Stimulated activated CD8-positive, alpha-beta memory T cell treated with anti-CD3 and anti-CD28 coated beads, Interleukin-2, amount 100 ng/mL, for 1 hour (primary cell): ENCODE data around the gene GABRP.
"Not testable (repeated sequence)": the region's sequence is repeated elsewhere in the genome, so short reads cannot be mapped to it uniquely, and the experiment has no call there.

Source experiments
- DNase-seq, 2 donors: peaks; one replicate each; pipeline ENCODE4 v3.0.0-alpha.2; 2020; ENCODE audit warnings: low read depth in 2 of 2

The GABRP gene

DNA sequence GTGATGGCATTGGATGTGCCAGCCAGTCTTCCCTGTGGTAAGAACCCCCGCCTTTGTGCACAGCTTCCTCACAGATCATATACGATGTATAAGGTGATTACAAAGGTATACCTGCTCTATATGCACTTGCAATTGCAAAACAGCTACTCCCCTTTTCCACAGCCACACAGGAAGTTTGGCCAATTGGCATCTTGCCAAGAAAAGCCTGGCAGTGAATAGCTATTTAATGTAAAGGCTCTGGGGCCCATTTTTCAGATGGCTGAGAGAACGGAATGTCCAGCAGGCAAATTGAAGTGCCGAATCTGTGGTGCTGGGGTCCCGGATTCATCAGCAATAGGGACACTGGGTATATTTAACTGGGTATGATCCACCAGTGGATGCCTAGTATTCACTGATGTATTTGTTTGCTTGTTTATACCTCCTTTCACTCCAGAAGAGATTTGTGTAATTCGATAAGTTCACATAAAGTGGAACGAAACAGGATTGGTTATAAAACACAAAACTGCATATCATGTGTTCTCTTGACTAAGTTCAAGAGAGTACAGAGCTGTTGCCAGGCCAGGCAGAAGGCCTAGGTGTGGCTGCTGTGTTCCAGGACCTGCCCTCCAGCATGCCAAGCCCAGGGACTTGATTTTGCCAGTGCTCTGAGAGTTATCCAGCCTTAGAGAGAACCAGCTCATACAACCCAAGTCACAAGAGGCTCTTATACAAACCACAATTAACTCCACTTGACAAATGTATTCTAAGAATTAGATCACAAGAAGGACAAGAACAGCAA lies 27.7 kb upstream of the GABRP start:
- DNase-seq: no peak

DNA sequence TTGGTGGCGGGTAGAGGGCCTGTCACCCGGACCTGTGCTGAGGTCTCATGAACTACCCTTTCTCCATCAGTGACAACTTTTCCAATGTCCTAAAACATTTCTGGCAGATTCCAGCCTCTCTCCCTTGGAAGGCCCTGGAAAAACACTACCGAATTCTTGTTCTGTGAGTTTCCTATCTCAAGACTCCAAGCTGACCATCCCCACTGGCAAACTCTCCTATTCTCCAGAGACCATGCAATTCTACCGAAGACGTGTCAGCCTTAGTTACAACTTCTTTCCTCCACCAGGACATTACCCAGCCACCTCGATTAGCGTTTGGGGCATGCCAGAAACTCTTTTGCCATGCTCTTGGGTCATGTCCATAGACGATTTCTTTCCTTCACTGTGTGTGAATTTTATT lies 26.8 kb upstream of the GABRP start:
- DNase-seq: no peak

DNA sequence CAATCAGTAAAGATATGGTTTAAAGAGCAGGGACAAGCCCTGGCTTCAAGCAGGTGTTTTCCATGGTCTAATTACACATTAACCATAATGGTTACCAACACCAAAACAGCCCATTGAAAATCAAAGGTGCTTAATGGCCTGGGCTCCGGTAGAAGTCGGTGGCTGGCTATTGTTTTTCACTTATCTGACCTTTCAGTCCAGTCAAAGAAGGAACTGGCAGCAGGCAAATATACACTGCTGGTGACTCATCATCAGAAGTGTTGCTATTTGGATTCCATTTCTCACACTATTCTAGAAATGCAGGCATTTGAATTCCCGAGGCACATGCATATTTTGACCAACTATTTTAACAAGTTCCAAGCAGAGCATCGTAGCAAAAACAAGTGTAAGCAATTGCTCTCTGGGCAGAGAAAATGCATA lies 26.3 kb upstream of the GABRP start:
- DNase-seq: no peak

DNA sequence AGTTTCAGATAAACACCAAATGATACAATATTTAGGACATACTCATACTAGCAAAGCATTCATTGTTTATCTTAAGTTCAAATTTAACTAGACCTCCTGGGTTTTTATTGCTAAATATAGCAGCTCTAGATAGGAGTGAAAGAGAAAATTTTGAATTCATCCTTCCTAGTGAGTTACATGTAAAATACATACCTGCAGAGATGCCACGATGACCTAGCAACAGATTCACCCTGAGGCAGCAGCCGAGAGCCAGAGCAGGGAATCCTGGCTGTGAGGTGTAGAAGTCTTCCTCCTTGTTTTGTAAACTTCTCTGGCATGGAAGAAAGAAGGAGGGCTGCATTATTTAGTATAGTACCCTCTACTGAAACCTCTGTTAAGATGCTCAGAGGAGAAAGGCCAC lies 25.9 kb upstream of the GABRP start:
- DNase-seq: no peak

DNA sequence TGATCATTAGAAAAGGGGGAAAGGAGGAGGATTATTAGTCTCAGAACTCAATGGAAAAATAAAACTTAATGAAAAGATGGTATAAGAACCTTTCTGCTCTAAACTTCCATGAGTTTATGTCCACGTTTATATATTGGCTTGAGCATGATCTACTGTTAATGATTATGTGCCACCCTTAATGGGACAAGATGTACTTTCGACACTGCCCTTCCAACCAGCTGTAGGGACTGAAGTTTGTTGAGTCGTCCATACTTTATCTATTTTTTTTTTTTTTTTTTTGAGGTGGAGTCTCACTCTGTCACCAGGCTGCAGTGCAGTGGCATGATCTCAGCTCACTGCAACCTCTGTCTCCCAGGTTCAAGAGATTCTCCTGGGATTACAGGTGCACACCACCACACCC lies 25.0 kb upstream of the GABRP start:
- no peak for DNase-seq

DNA sequence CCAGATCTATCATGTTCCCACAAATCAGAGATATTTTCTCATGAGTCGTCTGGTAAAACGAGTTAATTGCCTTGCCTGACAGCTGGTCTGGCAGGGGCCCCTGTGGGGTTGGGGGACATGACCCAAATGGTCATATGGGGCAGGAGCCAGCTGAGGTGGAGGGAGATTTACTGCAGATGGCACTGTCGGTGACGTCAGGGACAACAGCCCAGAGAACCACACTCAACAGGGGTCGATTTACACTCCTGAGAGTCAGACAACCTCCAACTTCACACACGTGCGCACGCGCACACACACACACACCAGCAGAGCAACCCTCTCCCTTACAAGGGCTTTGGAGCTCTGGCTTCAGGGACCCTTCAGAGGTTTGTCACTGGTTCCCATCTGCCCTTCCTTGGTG lies 23.4 kb upstream of the GABRP start:
- DNase-seq: no peak

DNA sequence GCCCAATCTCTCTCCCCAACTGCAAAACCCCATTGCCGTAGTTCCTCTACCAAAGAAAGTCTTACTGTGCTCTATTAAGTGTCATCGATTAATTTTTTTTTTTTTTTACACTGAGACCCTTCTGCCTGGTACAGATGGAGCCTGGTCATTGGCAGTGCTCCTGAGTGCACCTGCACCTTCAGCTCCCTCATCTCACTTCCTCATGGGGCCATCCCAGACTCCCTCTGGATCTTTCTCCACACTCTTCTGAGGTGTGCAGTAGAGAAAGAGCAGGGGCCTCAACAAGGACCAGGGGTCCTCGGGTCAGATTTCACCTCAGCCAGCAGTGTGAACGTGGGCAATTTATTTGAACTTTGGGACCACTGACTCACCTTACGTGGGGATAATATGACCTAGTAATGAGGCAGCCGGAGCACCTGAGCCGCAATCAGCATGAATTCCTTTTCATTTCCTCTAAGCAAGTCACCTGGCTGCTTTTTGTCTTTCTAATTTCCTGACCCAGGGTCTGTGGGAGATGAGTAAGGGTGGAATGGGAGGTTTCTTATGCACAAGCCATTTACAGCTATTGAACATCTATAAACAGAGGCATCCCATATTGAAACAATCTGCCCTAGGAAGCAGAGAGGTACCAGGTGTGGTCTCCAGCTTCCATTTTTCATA lies 22.3 kb upstream of the GABRP start:
- DNase-seq: no peak

DNA sequence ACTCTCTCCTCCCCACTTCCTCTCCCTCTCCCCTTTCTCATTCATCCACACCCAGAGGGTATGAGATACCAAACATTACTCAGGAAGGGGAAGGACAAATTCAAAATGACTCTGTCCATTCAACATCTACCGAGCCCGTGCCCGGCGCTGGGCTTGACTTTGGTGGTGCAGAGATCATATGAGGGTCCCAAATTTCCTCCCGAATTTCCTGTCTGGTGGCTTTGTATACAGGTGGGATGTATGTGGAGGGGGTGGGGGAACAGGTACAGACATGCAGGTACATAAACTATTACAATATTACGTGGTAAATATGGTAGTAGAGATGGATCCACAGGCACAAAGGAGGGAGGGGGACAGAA lies 21.8 kb upstream of the GABRP start:
- DNase-seq: no peak

DNA sequence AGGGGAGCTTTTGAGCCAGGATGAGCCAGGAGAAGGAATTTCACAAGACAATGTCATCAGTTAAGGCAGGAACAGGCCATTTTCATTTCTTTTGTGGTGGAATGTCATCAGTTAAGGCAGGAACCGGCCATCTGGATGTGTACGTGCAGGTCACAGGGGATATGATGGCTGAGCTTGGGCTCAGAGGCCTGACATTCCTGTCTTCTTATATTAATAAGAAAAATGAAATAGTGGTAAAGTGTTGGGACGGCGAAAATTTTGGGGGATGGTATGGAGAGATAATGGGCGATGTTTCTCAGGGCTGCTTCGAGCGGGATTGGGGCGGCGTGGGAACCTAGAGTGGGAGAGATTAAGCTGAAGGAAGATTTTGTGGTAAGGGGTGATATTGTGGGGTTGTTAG lies 21.2 kb upstream of the GABRP start:
- not testable (repeated sequence) for DNase-seq

DNA sequence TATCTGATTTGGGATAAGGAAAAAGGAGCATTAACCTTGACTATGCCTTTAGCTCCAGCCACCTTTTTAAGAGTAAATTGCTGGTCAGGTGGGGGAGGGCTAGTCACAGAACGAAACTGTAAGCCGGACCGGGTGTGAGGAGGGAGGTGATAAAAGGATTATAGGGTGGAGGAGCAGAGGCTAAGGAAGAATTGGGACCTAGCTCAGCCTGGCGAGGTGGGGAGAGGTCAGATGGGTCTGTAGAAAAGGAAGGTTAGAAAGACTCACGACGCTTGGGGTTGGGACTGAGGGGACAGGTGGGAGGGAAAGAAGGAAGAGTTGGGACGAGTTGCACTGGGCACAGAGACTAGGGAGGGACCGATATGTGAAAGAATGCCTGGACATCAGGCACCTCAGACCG lies 17.7 kb upstream of the GABRP start:
- DNase-seq: not testable (repeated sequence)

DNA sequence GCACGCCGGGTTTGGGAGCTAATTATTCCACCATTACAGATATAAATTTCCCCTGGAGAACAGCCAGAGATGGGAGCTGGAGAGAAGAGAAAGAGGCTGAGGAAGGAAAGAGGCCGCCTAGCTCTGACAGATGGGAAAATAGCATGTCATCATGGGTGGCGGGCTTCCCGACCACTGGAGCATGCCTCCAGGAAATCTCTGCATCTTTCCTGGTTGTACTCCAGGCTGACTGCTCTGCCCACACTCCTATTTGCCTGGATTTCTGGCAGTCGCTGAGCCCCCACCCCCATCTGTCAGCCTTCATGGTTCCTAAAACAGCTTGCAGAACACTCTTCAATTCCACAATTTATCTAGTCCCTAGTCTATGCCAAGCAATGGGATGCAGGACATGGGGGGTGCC lies 14.3 kb upstream of the GABRP start:
- no peak for DNase-seq

DNA sequence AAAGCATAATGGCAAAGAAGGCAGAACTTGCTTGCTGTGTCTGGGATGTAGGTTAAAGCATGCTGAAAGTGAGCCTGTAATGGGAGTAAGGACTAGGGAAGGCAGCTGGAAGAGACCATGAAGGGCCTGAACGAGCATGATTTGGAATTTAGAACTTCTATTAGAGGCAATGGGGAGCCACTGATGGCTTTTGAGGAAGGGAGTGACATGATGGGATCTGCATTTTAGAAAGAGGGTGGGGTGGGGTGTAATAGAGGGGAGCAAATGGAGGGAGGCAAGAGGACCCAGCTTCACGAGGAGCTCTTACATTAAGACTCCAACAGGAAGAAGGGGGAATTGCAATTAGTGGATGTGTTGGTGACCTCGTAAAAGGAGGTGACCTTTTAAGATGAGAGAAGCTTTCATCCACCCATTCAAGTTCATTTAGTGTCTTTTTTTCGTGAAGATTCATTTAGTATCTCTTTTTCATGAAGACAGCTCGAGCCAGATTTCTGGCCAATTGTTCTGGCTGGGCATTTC lies 13.6 kb upstream of the GABRP start:
- DNase-seq: no peak

DNA sequence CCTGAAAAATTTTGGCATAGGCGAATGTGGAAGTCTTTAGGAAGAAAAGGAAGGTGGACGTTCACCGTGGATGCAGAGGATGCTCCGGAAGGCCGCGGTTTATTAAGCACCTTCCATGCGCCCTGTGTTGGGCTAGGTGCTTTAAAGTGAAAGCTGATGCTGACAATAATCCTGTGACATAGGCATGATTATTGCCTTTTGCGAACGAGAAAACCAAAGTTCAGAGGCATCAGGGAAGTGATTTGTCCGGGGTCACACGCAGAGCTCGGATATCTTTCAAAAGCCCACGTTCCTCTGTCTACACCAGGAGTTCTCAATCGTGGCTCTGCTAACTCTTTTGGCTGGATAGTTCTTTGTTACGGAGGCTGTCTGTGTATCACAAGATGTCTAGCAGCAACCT lies 12.0 kb upstream of the GABRP start:
- no peak for DNase-seq

DNA sequence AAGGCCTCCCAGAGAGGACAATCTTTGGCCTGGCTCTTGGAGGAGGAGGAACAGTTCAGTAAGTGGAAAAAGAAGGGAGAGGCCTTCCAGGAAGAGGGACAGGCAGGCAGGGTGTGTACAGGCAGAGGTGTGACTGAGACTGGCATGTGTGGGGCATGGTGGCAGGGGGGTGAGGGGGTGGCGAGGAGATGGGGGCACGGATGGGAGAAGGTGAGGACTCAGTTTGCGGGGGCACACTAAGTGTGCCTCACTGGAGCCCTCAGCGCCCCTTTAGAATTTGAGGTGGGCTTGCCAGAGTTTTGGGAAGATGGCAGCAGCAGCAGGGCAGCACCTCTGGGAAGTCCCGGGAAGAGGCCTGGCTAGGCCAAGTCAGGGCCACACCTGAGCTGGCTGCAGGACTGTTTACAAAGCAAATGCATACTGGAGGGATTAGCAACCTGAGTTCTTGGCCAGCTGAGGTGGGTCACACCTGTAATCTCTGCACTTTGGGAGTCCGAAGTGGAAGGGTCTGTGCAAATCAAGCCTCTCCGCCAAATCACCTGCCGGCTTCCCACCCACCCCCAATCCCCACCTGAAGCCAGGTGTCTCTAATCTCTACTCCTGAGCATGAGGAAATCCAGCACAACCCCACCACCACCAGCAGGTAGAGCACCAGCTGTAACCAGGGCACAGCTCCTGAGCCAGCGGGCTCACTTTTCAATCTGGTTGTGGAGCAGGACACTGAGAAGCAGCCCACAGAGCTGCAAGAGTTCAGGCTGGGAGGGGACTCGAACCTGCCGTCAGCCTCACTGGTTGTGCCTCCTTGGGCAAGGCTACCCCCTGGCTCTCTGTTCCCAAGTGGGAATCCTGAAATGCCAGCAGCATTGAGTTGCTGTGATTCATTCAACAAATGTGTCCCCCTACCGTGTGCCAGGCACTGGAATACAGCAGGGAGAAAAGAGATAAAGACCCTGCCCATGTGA lies 10.2 kb upstream of the GABRP start:
- DNase-seq: no peak

DNA sequence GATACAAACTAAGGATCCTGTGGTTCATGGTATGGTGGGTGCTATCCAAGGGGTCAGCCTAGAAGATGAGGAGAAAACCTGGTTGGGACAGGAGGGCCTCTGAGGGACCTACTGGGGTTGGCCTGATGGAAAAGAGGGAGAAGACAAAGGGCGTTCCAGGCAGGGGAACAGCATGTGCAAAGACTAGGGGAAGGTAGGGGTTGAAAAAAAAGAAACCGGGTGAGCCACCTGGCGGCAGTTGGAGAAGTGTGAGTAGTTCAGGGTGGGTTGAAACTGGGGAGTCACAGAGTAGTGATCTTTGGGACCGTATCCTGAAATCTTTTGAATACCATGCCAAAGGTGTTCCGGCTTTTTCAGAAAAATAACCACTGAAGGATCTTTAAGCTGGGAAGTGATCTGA lies 8.7 kb upstream of the GABRP start:
- no peak for DNase-seq

DNA sequence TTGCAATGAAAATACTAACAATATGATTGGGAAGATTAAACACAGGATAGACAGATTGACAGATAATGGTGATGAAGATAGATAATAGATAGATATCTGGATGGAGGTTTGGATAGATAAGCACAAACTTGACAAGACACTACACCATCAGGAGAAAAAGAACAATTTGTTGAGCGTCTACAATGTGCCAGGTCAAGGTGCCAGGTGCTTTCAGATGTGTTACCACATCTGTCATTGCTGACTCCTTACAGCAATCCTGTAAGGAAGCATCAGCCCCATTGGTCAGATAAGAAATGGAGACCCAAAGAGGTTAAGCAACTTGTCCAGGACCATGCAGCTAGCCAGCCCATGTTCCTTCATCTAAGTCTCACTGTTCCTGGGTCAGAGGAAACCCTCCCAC lies 1.6 kb upstream of the GABRP start:
- DNase-seq: no peak

DNA sequence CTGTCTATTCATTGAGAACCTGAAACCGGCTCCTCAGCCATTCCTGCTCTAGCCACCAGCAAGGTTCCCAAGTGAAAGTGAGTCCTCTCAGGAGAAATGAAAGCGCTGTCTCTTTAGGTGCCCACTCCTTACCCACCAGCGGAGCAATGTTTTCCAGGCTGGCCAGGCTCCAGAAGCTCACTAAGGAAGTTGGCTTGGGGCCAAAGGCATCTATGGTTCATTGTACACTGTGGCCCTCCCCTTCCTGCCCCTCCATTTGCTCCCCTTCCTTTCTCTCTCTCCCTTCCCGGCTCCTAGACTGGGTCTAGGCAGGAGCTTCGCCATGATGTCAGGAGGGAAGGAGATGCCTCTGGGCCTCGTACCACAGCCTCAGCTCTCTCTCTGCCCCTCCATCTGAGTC lies 1.1 kb upstream of the GABRP start:
- no peak for DNase-seq

DNA sequence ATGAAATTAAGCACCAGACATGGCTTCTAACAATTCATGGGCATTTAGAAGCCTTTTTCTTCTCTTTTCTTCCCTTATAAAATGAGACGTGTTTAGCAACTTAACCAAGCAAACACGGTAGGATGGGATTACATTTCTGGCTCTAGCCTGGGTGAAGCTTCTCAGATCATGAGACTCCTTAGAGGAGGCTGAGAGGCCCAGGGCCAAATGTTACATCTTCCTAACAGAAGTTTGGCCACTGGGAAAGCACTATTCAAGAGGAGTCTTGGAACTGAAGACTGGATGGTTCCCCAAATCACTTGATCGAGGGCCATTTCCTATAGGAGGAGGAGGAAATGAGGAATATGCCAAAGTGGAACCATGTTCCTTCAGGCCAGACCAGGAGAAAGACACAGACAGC lies 1.9 kb downstream of the GABRP start:
- no peak for DNase-seq

DNA sequence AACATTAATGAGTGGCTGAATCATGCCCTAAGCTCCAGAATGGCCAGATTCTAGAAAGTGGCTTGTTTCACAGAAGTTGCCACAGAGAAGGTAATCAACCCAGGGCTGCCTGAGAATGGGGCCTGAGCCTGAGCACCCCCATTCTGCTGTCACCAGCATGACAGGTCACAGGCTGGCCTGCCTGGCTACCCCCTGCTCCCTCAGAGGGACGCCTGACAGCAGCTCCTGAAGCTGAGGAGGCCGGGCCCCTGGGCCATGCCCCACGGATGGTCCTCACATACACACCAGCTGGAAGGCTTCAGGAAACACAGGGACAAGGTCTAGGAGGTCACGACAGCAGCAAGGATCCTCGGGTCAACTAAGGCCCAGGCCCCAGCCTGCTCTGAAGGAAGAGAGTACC lies 3.7 kb downstream of the GABRP start:
- no peak for DNase-seq

DNA sequence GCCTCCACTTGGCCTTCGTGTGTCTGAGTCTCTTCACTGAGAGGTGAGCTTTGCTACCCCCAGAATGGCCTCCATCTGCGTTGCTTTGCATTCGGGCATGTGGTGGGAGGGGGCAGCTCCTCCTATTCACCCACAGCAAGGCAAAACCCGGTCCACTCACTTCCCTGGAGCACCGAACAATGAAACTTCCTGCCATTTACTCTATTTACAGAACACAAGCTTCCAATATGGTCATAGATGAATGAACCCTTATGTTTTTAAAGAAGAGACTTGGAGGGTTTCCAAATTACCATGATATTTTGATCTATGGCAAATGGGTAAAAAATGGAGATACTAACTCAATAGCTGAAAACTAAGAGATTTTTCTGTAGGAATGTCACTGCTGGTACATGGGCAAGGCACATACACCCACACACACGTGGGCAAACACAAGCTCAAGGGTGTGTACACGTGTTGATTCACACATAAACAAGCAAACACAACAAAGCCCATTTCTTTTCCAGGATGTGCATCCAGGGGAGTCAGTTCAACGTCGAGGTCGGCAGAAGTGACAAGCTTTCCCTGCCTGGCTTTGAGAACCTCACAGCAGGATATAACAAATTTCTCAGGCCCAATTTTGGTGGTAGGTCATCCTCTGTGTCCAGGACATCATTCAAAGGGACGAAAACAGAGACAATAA lies 5.2 kb downstream of the GABRP start:
- no peak for DNase-seq

DNA sequence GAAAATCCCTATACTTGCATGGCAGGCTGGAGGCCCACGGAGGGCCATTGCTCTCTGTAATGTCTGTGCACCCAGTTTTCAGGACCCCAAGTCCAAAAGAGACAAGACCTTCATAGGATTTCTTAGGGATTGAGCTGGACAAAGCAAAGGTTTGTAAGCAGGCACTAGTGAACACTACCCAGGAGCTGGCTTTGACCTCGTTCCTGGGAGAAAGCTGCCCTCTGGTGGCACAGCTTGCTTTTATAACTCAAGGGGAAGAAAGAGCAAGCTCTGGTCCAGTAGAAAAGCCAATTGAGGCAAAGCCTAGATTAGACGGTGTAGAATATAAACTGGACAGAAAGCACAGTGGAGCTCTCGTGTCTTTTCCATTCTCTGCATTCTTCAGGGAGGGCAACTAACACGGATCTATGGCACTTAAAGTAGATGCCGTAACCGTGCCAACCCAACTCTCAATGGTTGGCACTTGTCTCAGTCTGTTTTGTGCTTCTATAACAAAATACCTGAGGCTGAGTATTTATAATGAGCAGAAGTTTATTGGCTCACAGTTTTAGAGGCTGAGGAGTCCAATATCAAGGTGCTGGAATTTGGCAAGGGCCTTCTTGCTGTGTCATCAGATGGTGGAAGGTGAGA lies 7.9 kb downstream of the GABRP start:
- no peak for DNase-seq
